COLO668 (cell line): ENCODE results near the gene PPP2R5B.

Experiments
- DNase-seq: peaks from one replicate; lab custom pipeline; 2025; ENCODE audit not compliant: unreplicated experiment; lab: John Stamatoyannopoulos, UW

The PPP2R5B gene

GRCh38 chr11:64928957-64929356, 4.5 kb downstream of the PPP2R5B start:
- DNase-seq, result no peak

- DNase-seq, result no peak
Observed at GRCh38 chr11:64929625-64930024, 5.1 kb downstream of the PPP2R5B start.

- no peak for DNase-seq
Observed at GRCh38 chr11:64930340-64930739, 5.9 kb downstream of the PPP2R5B start.

GRCh38 chr11:64931290-64931689, 6.8 kb downstream of the PPP2R5B start:
- no peak for DNase-seq

- no peak for DNase-seq
Observed at GRCh38 chr11:64932324-64932723, 7.8 kb downstream of the PPP2R5B start.

GRCh38 chr11:64933213-64933934, 8.9 kb downstream of the PPP2R5B start:
- no peak for DNase-seq

- no peak for DNase-seq
Observed at GRCh38 chr11:64933935-64934681, 9.6 kb downstream of the PPP2R5B start.

- no peak for DNase-seq
Observed at GRCh38 chr11:64934682-64935358, 10.3 kb downstream of the PPP2R5B start.

GRCh38 chr11:64935359-64936081, 11.0 kb downstream of the PPP2R5B start, which contains the start of gene GPHA2:
Gene GPHA2, minus strand, starts transcription at chr11:64935893. Its CDS starts 433 bp downstream, at chr11:64935460.
- peak; percentile 12 for DNase-seq

GRCh38 chr11:64936539-64936938, 12.1 kb downstream of the PPP2R5B start:
- DNase-seq, result no peak

- no peak for DNase-seq
Observed at GRCh38 chr11:64947208-64947814, 22.8 kb downstream of the PPP2R5B start.

- DNase-seq, result no peak
Observed at GRCh38 chr11:64951529-64951928, 27.0 kb downstream of the PPP2R5B start.

GRCh38 chr11:64954201-64954600, 29.7 kb downstream of the PPP2R5B start:
- no peak for DNase-seq

- no peak for DNase-seq
Observed at GRCh38 chr11:64959498-64959897, 35.0 kb downstream of the PPP2R5B start.

- no peak for DNase-seq
Observed at GRCh38 chr11:64960719-64961118, 36.2 kb downstream of the PPP2R5B start.

GRCh38 chr11:64963072-64963631, 38.7 kb downstream of the PPP2R5B start:
- DNase-seq, result no peak

- DNase-seq, result no peak
Observed at GRCh38 chr11:64967375-64967774, 42.9 kb downstream of the PPP2R5B start.

- no peak for DNase-seq
Observed at GRCh38 chr11:64969209-64969608, 44.7 kb downstream of the PPP2R5B start.

- DNase-seq, result no peak
Observed at GRCh38 chr11:64970731-64971151, 46.3 kb downstream of the PPP2R5B start.
